Activated naive CD8-positive, alpha-beta T cell treated with anti-CD3 and anti-CD28 coated beads, Interleukin-2, amount 50 U/mL, for 16 hours (primary cell): Measurements from ENCODE around the gene SHISA8.

Experiments used
- DNase-seq: peaks from one replicate; pipeline ENCODE4 v3.0.0-alpha.2; 2020; ENCODE audit warnings: low read depth, low spot score

SHISA8 gene

GRCh38 chr22:41933411-41934177, 18.7 kb upstream of the SHISA8 start:
- DNase-seq = no peak

GRCh38 chr22:41932353-41932752, 17.5 kb upstream of the SHISA8 start:
- no peak for DNase-seq

GRCh38 chr22:41931701-41932269, 16.9 kb upstream of the SHISA8 start:
- DNase-seq = no peak

- DNase-seq = no peak
Measured at GRCh38 chr22:41929418-41929810, 14.5 kb upstream of the SHISA8 start.

- DNase-seq = no peak
Measured at GRCh38 chr22:41928593-41929417, 13.9 kb upstream of the SHISA8 start.

- DNase-seq = no peak
Measured at GRCh38 chr22:41927813-41928212, 12.9 kb upstream of the SHISA8 start.

- peak; percentile 38 for DNase-seq
Measured at GRCh38 chr22:41925783-41926460, 11.0 kb upstream of the SHISA8 start.

- no peak for DNase-seq
Measured at GRCh38 chr22:41923595-41924276, 8.9 kb upstream of the SHISA8 start.

- no peak for DNase-seq
Measured at GRCh38 chr22:41922940-41923594, 8.2 kb upstream of the SHISA8 start.

GRCh38 chr22:41922328-41922727, 7.5 kb upstream of the SHISA8 start:
- DNase-seq = no peak

- DNase-seq = no peak
Measured at GRCh38 chr22:41920271-41920976, 5.5 kb upstream of the SHISA8 start.

GRCh38 chr22:41919357-41920224, 4.7 kb upstream of the SHISA8 start:
- DNase-seq = no peak

- no peak for DNase-seq
Measured at GRCh38 chr22:41917903-41918791, 3.3 kb upstream of the SHISA8 start.

- DNase-seq = no peak
Measured at GRCh38 chr22:41917375-41917902, 2.6 kb upstream of the SHISA8 start.

- no peak for DNase-seq
Measured at GRCh38 chr22:41916745-41917358, 2.0 kb upstream of the SHISA8 start.

GRCh38 chr22:41915786-41916493, 1.1 kb upstream of the SHISA8 start:
- DNase-seq = no peak

- DNase-seq = no peak
Measured at GRCh38 chr22:41914611-41915034, 251 bp downstream of the SHISA8 start.
